Upper lobe of left lung (tissue), 6 donors: Measurements from ENCODE around the gene TNFRSF21. TPM values are rescaled to one million over a fixed set of nuclear protein-coding genes. Genes with fewer than 3 reads are reported as not detected.

Source experiments
- ATAC-seq, 2 donors: fragments of 200-7000 bp; cut with Tn5 transposase; one replicate each; pipeline ENCODE4 v1.9.1; 2022; ENCODE audit warnings: mild to moderate bottlenecking in 2 of 2, moderate library complexity in 2 of 2; ENCODE audit not compliant: low FRiP score in 2 of 2
- DNase-seq, 2 donors: peaks; one replicate each; pipeline ENCODE4 v3.0.0-alpha.2; 2019 to 2020
- H3K27ac ChIP-seq, 4 donors: fragments of 200-600 bp; sonication (generic); one replicate each; pipeline ENCODE4 v1.5.1; 2016 to 2019
- H3K27me3 ChIP-seq, 4 donors: fragments of 200-600 bp; sonication (generic); one replicate each; pipeline ENCODE4 v1.5.1; 2017 to 2019
- H3K36me3 ChIP-seq, 4 donors: fragments of 200-600 bp; sonication (generic); one replicate each; pipeline ENCODE4 v1.5.1; 2016 to 2019
- H3K4me1 ChIP-seq, 4 donors: fragments of 200-600 bp; sonication (generic); one replicate each; pipeline ENCODE4 v1.5.1; 2018 to 2019
- H3K4me3 ChIP-seq, 4 donors: fragments of 200-600 bp; sonication (generic); one replicate each; pipeline ENCODE4 v1.5.1; 2017 to 2019; ENCODE audit warnings: mild to moderate bottlenecking in 2 of 4, moderate library complexity in 1 of 4
- H3K9me3 ChIP-seq, 4 donors: fragments of 200-600 bp; sonication (generic); one replicate each; pipeline ENCODE4 v1.5.1; 2018 to 2019
- CTCF ChIP-seq, 6 experiments: fragments of 450-650 bp in 4 of 6; fragments of 200-600 bp in 2 of 6; sonication (generic) in 2 of 6; IDR thresholded peaks; one replicate each; pipeline ENCODE4 v1.5.1; 2016 to 2019; ENCODE audit warnings: antibody characterized with exemption in 6 of 6
- EP300 ChIP-seq, 4 donors: sonication (generic); formaldehyde crosslinking; IDR thresholded peaks; one replicate each; pipeline ENCODE4 v1.5.1; 2017; ENCODE audit warnings: antibody characterized with exemption in 4 of 4, control low read depth in 2 of 4
- POLR2A ChIP-seq, 4 donors: fragments of 450-650 bp; IDR thresholded peaks; one replicate each; pipeline ENCODE4 v1.5.1; 2016 to 2017; ENCODE audit warnings: antibody characterized with exemption in 4 of 4, mild to moderate bottlenecking in 2 of 4
- POLR2AphosphoS5 ChIP-seq, 2 donors: sonication (generic); formaldehyde crosslinking; IDR thresholded peaks; one replicate each; pipeline ENCODE4 v1.5.1; 2017; ENCODE audit warnings: antibody characterized with exemption in 2 of 2
- WGBS, 2 donors: methylation state at CpG; one replicate each; pipeline ENCODE4 v1.1.5; 2017 to 2018; 5-methylcytosine and 5-hydroxymethylcytosine counted together
- total RNA-seq, 6 donors: library from RNA; depleted of rRNA in 4 of 6; stranded (reverse); fragments of >200 nt in 4 of 6; gene quantifications; one replicate each; pipeline versions ENCODE4 v1.1.0 to v1.2.1, GENCODE V29; 2016 to 2021
- donor health status: DM: no; HTN: no; CAD: no; lungs with moderate emphysema.
- donor health status: DM: no; HTN: yes; CAD: no; lungs with severe emphysema.

The TNFRSF21 gene
- total RNA-seq, 6 donors from 2014 or later: 11.7 to 56.1 (median 20.6) TPM

- WGBS, 2 donors: 94 to 97% methylated on average over 4 of the region's 4 CpGs
- TF ChIP-seq POLR2AphosphoS5 (IDR thresholded peaks at IDR 0.05): no peak
- TF ChIP-seq POLR2A (IDR thresholded peaks at IDR 0.05): no peak
- TF ChIP-seq CTCF (IDR thresholded peaks at IDR 0.05): no peak
- TF ChIP-seq EP300 (IDR thresholded peaks at IDR 0.05): no peak
- Histone ChIP-seq H3K4me1 (no peaks in the 10 kb centered on the region), H3K4me3 (no peak overlapping the region), H3K27ac (no peak overlapping the region), H3K36me3 (no peaks in the 10 kb centered on the region), H3K9me3 (peaks cover 0 to 10% (median 5%) of the 10 kb centered on the region in 4 donors), H3K27me3 (no peaks in the 10 kb centered on the region)
- DNase-seq (no peak), ATAC-seq (no peak)
Measured at GRCh38 chr6:47292027-47292426, 17.7 kb downstream of the TNFRSF21 start.

- H3K4me1 ChIP-seq: no peaks in the 10 kb centered on the region
- no peak overlapping the region for H3K27ac ChIP-seq
- 94 to 95% methylated on average over 7 of the region's 7 CpGs for WGBS, 2 donors
- H3K27me3 ChIP-seq: no peaks in the 10 kb centered on the region
- H3K4me3 ChIP-seq: no peak overlapping the region
- peaks cover 0 to 4% (median 0%) of the 10 kb centered on the region in 4 donors for H3K36me3 ChIP-seq
- no peak for TF ChIP-seq EP300 (IDR thresholded peaks at IDR 0.05)
- no peak for TF ChIP-seq POLR2A (IDR thresholded peaks at IDR 0.05)
- no peak for TF ChIP-seq POLR2AphosphoS5 (IDR thresholded peaks at IDR 0.05)
- no peak for TF ChIP-seq CTCF (IDR thresholded peaks at IDR 0.05)
- ATAC-seq (no peak), DNase-seq (no peak)
- H3K9me3 ChIP-seq: peaks cover 0 to 10% (median 5%) of the 10 kb centered on the region in 4 donors
Measured at GRCh38 chr6:47290124-47290834, 19.4 kb downstream of the TNFRSF21 start.

- Histone ChIP-seq H3K9me3 (peaks cover 0 to 10% (median 5%) of the 10 kb centered on the region in 4 donors), H3K27me3 (no peaks in the 10 kb centered on the region), H3K27ac (no peak overlapping the region), H3K4me1 (no peaks in the 10 kb centered on the region), H3K4me3 (no peak overlapping the region), H3K36me3 (peaks cover 0 to 11% (median 0%) of the 10 kb centered on the region in 4 donors)
- no peak for DNase-seq
- ATAC-seq: no peak
- WGBS, 2 donors: 79 to 83% methylated on average over 7 of the region's 7 CpGs
- no peak for TF ChIP-seq POLR2A (IDR thresholded peaks at IDR 0.05)
- TF ChIP-seq CTCF (IDR thresholded peaks at IDR 0.05): no peak
- TF ChIP-seq POLR2AphosphoS5 (IDR thresholded peaks at IDR 0.05): no peak
- no peak for TF ChIP-seq EP300 (IDR thresholded peaks at IDR 0.05)
Measured at GRCh38 chr6:47288267-47289090, 21.2 kb downstream of the TNFRSF21 start.

- ATAC-seq: no peak
- Histone ChIP-seq H3K4me3 (no peak overlapping the region), H3K27me3 (no peaks in the 10 kb centered on the region), H3K36me3 (peaks cover 0 to 11% (median 0%) of the 10 kb centered on the region in 4 donors), H3K4me1 (no peaks in the 10 kb centered on the region), H3K27ac (no peak overlapping the region), H3K9me3 (peaks cover 0 to 8% (median 4%) of the 10 kb centered on the region in 4 donors)
- WGBS, 2 donors: 97% methylated on average over 6 to 7 of the region's 7 CpGs
- TF ChIP-seq EP300 (IDR thresholded peaks at IDR 0.05) (no peak), POLR2A (IDR thresholded peaks at IDR 0.05) (no peak), POLR2AphosphoS5 (IDR thresholded peaks at IDR 0.05) (no peak), CTCF (IDR thresholded peaks at IDR 0.05) (no peak)
- DNase-seq: no peak
Measured at GRCh38 chr6:47286301-47286700, 23.4 kb downstream of the TNFRSF21 start.
